Fibroblast of villous mesenchyme (primary cell): ENCODE data around the gene VWF. TPM values are rescaled to one million over a fixed set of nuclear protein-coding genes. Genes with fewer than 3 reads are reported as not detected.

ENCODE experiments used
- DNase-seq: peaks from one replicate; pipeline ENCODE4 v3.0.0-alpha.2; 2010; ENCODE audit warnings: low read depth
- H3K4me3 ChIP-seq: 2 replicates; pipeline ENCODE4 v1.5.1; 2011; ENCODE audit warnings: low read depth, mild to moderate bottlenecking, low read length
- total RNA-seq: library from RNA; depleted of rRNA; stranded (reverse); fragments of >200 nt; gene quantifications from 2 replicates; pipeline ENCODE4 v1.2.3, GENCODE V29; 2012
- TF ChIP-seq, protein P1 (sequence below): IDR thresholded peaks from 2 replicates; pipeline ENCODE4 v1.5.1; 2012; ENCODE audit warnings: low read depth, mild to moderate bottlenecking, low read length; ENCODE audit not compliant: insufficient read depth

VWF gene
- total RNA-seq, 1 donor: under 0.01 TPM

DNA sequence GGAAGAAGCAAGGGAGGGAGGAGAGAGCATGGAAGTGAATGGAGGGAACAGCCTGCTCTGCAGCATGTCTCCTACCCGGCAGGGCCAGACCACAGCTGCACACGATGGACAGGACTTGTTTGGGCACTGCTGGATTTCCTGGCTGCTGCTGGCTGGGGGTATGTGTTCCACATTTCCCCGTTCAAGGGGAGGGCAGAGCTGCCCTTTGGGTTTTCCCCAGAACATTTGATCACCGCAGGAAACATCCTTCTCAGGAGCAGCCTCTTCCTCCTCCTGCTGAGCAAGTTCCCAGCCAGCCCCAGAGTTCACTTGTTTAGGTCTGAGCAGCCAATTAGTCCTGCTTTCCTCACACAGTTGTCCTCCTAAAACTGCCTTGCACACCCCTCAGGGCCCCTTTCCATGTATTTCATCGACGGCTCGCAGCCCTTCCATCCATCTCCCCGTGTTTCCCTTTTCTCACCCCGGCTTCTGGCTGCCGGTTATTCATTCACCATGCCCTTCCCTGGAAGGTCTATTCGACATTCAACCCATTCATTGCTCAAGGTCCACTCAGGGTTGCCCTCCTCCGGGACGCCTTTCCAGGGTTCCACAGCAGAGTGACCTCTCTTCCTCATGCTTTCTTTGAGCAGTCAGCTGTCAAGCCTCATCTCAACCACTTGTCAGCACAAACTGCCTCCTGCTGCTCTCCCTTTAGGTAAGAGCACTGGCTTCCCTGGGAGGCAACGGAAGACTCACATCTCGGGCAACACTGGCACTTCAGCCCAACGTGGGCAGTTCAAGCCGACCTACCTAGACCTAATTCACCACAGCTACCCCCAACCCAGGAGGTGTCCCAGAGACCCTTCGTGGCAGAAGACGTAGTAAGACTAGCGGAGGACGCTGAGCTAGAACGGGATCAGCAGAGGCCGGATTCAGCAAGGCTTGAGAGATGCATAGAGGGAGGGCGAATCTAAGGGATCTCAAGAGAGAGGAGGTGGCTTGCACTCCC, 159.3 kb downstream of the VWF start:
- no peak overlapping the region for H3K4me3 ChIP-seq
- no peak for DNase-seq
- TF ChIP-seq, protein P1, sequence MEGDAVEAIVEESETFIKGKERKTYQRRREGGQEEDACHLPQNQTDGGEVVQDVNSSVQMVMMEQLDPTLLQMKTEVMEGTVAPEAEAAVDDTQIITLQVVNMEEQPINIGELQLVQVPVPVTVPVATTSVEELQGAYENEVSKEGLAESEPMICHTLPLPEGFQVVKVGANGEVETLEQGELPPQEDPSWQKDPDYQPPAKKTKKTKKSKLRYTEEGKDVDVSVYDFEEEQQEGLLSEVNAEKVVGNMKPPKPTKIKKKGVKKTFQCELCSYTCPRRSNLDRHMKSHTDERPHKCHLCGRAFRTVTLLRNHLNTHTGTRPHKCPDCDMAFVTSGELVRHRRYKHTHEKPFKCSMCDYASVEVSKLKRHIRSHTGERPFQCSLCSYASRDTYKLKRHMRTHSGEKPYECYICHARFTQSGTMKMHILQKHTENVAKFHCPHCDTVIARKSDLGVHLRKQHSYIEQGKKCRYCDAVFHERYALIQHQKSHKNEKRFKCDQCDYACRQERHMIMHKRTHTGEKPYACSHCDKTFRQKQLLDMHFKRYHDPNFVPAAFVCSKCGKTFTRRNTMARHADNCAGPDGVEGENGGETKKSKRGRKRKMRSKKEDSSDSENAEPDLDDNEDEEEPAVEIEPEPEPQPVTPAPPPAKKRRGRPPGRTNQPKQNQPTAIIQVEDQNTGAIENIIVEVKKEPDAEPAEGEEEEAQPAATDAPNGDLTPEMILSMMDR: no peak

DNA sequence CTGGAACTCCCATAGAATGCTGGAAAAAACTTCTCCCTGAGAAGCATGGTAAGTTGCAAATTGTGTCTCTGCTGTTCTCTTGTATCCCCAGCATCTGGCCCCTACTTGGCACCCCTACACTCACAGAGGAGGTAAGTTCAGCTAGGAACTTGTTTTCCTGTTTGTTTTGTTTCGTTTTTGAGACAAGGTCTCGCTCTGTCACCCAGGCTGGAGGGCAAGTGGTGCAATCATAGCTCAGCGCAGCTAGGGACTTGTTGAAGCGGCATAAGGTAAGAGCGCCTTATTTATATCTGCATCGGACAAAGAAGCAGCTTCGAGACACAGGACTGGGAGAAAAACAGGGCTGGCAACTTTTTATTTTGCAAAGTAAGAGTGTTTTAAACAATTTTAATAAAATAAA, 161.0 kb downstream of the VWF start:
- no peak for DNase-seq
- no peak overlapping the region for H3K4me3 ChIP-seq
- TF ChIP-seq, protein P1: no peak

DNA sequence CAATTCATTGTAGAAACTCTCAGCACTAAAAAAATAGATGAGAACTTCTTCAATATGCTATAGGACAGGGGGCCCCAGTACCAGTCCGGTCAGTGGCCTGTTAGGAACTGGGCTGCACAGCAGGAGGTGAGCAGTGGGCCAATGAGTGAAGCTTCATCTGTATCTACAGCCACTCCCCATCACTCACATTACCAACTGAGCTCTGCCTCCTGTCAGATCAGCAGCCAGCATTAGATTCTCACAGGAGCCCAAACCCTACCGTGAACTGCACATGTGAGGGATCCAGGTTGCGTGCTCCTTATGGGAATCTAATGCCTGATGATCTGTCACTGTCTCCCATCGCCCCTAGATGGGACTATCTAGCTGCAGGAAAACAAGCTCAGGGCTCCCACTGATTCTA, 163.7 kb downstream of the VWF start:
- TF ChIP-seq, protein P1: no peak
- H3K4me3 ChIP-seq: no peak overlapping the region
- DNase-seq: no peak

DNA sequence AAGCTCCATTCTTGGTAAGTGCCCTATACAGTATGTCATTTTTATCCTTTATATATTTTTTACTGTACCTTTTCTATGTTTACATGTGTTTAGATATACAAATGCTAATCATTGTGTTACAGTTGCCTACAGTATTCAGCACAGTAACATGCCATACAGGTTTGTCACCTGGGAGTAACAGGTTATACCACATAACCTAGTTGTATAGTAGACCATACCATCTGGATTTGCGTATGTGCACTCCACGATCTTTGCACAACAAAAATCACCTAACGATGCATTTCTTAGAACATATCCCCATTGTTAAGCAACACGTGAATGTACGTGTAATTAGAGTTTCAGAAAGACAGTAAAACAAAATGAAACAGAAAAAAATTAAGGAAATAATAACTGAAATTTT, 167.5 kb downstream of the VWF start:
- TF ChIP-seq, protein P1: no peak
- no peak overlapping the region for H3K4me3 ChIP-seq
- DNase-seq: no peak

DNA sequence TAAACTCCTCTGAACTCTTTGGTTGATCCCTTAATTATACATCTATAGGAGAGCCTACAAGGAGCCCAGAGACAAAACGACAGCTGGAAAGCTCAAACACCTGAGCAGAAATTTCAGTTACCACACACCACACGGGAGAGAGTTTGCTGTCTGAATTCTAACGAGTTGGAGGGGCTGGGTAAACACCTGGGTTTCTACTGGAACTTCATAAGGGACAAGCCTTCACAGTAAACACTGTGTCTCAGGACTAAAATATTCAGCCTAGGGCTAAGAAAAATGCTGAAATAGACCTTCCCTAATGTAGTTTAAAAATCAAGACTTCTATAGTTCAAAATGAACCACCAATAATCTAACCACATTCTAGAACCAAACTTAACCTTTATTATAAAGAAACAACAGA, 169.8 kb downstream of the VWF start:
- no peak for DNase-seq
- TF ChIP-seq, protein P1: no peak

DNA sequence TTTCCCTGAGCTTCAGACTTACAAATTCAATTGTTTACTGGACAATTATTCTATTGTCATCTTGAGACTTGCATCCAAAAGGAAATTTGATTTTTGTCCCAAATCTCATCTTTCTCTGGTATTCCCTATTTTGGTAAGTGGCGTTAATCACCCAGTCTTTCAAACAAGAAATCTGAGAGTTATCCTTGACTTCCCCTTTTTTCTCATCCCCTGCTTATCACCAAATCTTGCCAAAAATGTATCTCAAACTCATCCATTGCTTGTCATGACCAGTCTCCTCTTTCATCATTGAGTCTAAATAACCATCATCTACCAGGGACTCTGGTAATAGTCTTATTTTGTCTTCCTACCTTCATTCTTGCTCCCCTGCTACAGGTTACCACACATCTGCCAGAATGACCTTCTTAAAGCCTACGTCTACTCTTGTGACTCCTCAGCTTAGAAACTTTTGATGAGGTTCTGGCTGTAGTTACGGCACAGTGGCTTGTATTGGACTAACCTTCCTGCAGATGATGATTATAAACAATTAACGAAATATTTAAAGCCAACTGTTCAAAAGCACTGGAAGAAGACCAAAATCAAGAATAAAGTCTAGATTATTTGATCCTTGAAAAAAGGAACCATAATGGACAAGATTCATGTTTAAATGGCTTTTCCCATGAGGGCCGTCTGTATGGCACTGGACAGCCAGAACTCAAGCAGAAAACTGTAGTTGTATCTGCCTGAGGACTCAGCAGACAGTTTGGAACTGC, 170.5 kb downstream of the VWF start:
- TF ChIP-seq, protein P1: no peak

More for the DNA sequence above, 169.8 kb downstream of the VWF start:
- no peak overlapping the region for H3K4me3 ChIP-seq

More for the DNA sequence above, 170.5 kb downstream of the VWF start:
- no peak overlapping the region for H3K4me3 ChIP-seq
- no peak for DNase-seq
